OCI-LY7 (cell line): Measurements from ENCODE around the gene ANAPC1. TPM values are rescaled to one million over a fixed set of nuclear protein-coding genes. Genes with fewer than 3 reads are reported as not detected.

Experiments
- BruUV-seq: library from RNA; stranded (reverse); fragments of 400-500 nt; replicated peaks from 2 replicates; lab custom pipeline; 2021; lab: Mats Ljungman, UMichigan
- CTCF ChIA-PET: fragments of 300-600 bp; sonication (Branson Sonifier 250); formaldehyde crosslinking; loops from one replicate; lab custom pipeline; 2022; ENCODE audit warnings: antibody characterized with exemption; ENCODE audit not compliant: unreplicated experiment; lab: Charles Lee
- POLR2A ChIA-PET: fragments of 300-600 bp; sonication (Branson Sonifier 250); formaldehyde crosslinking; loops from one replicate; lab custom pipeline; 2022; ENCODE audit warnings: antibody characterized with exemption; lab: Charles Lee
- DNase-seq: peaks from one replicate; pipeline ENCODE4 v3.0.0-alpha.2; 2015; ENCODE audit warnings: low spot score
- H2AFZ ChIP-seq: fragments of 200-600 bp; sonication (generic), shearing (Covaris generic); 2 replicates; pipeline ENCODE4 v1.6.1; 2014; ENCODE audit warnings: mild to moderate bottlenecking, antibody characterized with exemption, low read length, moderate library complexity
- H3K27ac ChIP-seq: fragments of 200-600 bp; sonication (generic); 2 replicates; pipeline ENCODE4 v1.5.1; 2014; ENCODE audit warnings: mixed run types, low read depth, mild to moderate bottlenecking, moderate library complexity, low read length, inconsistent platforms; ENCODE audit not compliant: poor library complexity, severe bottlenecking
- H3K36me3 ChIP-seq: fragments of 200-600 bp; sonication (generic); 2 replicates; pipeline ENCODE4 v1.6.1; 2014; ENCODE audit warnings: mild to moderate bottlenecking, antibody characterized with exemption, low read length, moderate library complexity, mixed read lengths; ENCODE audit not compliant: insufficient read depth
- H3K4me1 ChIP-seq: fragments of 200-600 bp; sonication (generic); 2 replicates; pipeline ENCODE4 v1.5.1; 2014; ENCODE audit warnings: mild to moderate bottlenecking, low read length; ENCODE audit not compliant: insufficient read depth, poor library complexity, severe bottlenecking
- H3K4me2 ChIP-seq: fragments of 200-600 bp; sonication (generic); 2 replicates; pipeline ENCODE4 v1.6.1; 2014; ENCODE audit warnings: mild to moderate bottlenecking, low read length
- H3K4me3 ChIP-seq: fragments of 200-600 bp; sonication (generic); 2 replicates; pipeline ENCODE4 v1.5.1; 2014; ENCODE audit warnings: mild to moderate bottlenecking, low read depth, low read length; ENCODE audit not compliant: poor library complexity, severe bottlenecking
- H3K79me2 ChIP-seq: fragments of 200-600 bp; sonication (generic); 2 replicates; pipeline ENCODE4 v1.6.1; 2016; ENCODE audit warnings: low read depth, mild to moderate bottlenecking, low read length, moderate library complexity, mixed read lengths; ENCODE audit not compliant: insufficient read depth
- H3K9me2 ChIP-seq: fragments of 200-600 bp; sonication (generic); 2 replicates; pipeline ENCODE4 v1.6.1; 2016; ENCODE audit warnings: mild to moderate bottlenecking, low read length, mixed read lengths; ENCODE audit not compliant: insufficient read depth
- H3K9me3 ChIP-seq: fragments of 200-600 bp; sonication (generic); 2 replicates; pipeline ENCODE4 v1.6.1; 2014; ENCODE audit warnings: mild to moderate bottlenecking, mixed run types, low read length, mixed read lengths
- H4K20me1 ChIP-seq: fragments of 200-600 bp; sonication (generic); 2 replicates; pipeline ENCODE4 v1.6.1; 2014; ENCODE audit warnings: mild to moderate bottlenecking, antibody characterized with exemption, low read length, moderate library complexity, mixed read lengths; ENCODE audit not compliant: insufficient read depth
- CTCF ChIP-seq: fragments of 200-600 bp; sonication (generic); conservative IDR thresholded peaks from 2 replicates; pipeline ENCODE4 v1.5.1; 2014; ENCODE audit warnings: mild to moderate bottlenecking, antibody characterized with exemption, low read length, moderate library complexity, mixed read lengths
- EZH2phosphoT487 ChIP-seq: fragments of 200-600 bp; sonication (generic); IDR thresholded peaks from 2 replicates; pipeline ENCODE4 v1.6.1; 2018; ENCODE audit warnings: low read depth, borderline replicate concordance, mild to moderate bottlenecking, mixed run types, antibody characterized with exemption, low read length, moderate library complexity, mixed read lengths
- intact Hi-C: fragments of 100-400 bp; cut with micrococcal nuclease; formaldehyde crosslinking; loops from one replicate; pipeline ENCODE4 v1.10.0; 2022; ENCODE audit not compliant: unreplicated experiment
- total RNA-seq, 2 experiments: library from RNA; depleted of rRNA in 1 of 2; stranded (reverse); fragments of >200 nt in 1 of 2; shearing (Covaris generic) in 1 of 2; gene quantifications; 2 replicates each; pipeline ENCODE4 v1.2.3, GENCODE V29; 2014 to 2022

The ANAPC1 gene
- total RNA-seq, 2 experiments from 2014 or later: 103 to 131 TPM

GRCh38 chr2:111919365-111919764, 35.4 kb upstream of the ANAPC1 start:
- H3K4me2 ChIP-seq: no peak overlapping the region

GRCh38 chr2:111918383-111918806, 34.4 kb upstream of the ANAPC1 start:
- no peak overlapping the region for H2AFZ ChIP-seq
- H3K4me3 ChIP-seq: no peak overlapping the region
- TF ChIP-seq EZH2phosphoT487 (no peak), CTCF (no peak)
- H4K20me1 ChIP-seq: no peaks in the 10 kb centered on the region
- BruUV-seq: no TSS peak
- H3K79me2 ChIP-seq: no peaks in the 10 kb centered on the region
- no peaks in the 10 kb centered on the region for H3K4me1 ChIP-seq
- no peak overlapping the region for H3K4me2 ChIP-seq
- no peak for DNase-seq
- CTCF ChIA-PET: no interaction called here
- intact Hi-C loops: no loop called here
- POLR2A ChIA-PET: interaction anchor here (0.5 to 1.8 kb wide), 2 partner anchors 12 to 30 kb away, joined by 3 to 5 read pairs; no protein-coding TSS in a partner anchor
- no peaks in the 10 kb centered on the region for H3K9me3 ChIP-seq
- H3K36me3 ChIP-seq: no peaks in the 10 kb centered on the region
- no peak overlapping the region for H3K27ac ChIP-seq
- H3K9me2 ChIP-seq: no peaks in the 10 kb centered on the region

More at GRCh38 chr2:111919365-111919764, 35.4 kb upstream of the ANAPC1 start:
- Histone ChIP-seq H3K79me2 (no peaks in the 10 kb centered on the region), H3K27ac (no peak overlapping the region), H3K4me1 (no peaks in the 10 kb centered on the region), H2AFZ (no peak overlapping the region), H3K36me3 (no peaks in the 10 kb centered on the region), H3K9me3 (no peaks in the 10 kb centered on the region), H3K4me3 (no peak overlapping the region), H3K9me2 (no peaks in the 10 kb centered on the region), H4K20me1 (no peaks in the 10 kb centered on the region)
- ChIA-PET POLR2A (interaction anchor here (1.8 kb wide), 1 partner anchor 13 kb away, joined by 5 read pairs; no protein-coding TSS in a partner anchor), CTCF (interaction anchor here (0.6 kb wide), 1 partner anchor 1113 kb away, joined by 3 read pairs; no protein-coding TSS in a partner anchor)
- no TSS peak for BruUV-seq
- TF ChIP-seq EZH2phosphoT487 (no peak), CTCF (peak; percentile 56)
- DNase-seq: no peak
- intact Hi-C loops: no loop called here

- Histone ChIP-seq H3K36me3 (no peaks in the 10 kb centered on the region), H3K9me3 (no peaks in the 10 kb centered on the region), H3K4me2 (no peak overlapping the region), H3K4me1 (no peaks in the 10 kb centered on the region), H3K27ac (no peak overlapping the region), H3K79me2 (no peaks in the 10 kb centered on the region), H2AFZ (no peak overlapping the region), H4K20me1 (no peaks in the 10 kb centered on the region), H3K4me3 (no peak overlapping the region), H3K9me2 (no peaks in the 10 kb centered on the region)
- POLR2A ChIA-PET: interaction anchor here (0.7 kb wide), 1 partner anchor 992 kb away, joined by 3 read pairs; no protein-coding TSS in a partner anchor
- intact Hi-C loops: no loop called here
- TF ChIP-seq EZH2phosphoT487 (no peak), CTCF (no peak)
- CTCF ChIA-PET: no interaction called here
- no TSS peak for BruUV-seq
- DNase-seq: no peak
Observed at GRCh38 chr2:111917106-111917505, 33.1 kb upstream of the ANAPC1 start.
